Measurements from ENCODE around the gene C12orf43.
A peak's percentile ranks its signal among the peaks of the same experiment; 100 is the strongest.

The C12orf43 gene

DNA sequence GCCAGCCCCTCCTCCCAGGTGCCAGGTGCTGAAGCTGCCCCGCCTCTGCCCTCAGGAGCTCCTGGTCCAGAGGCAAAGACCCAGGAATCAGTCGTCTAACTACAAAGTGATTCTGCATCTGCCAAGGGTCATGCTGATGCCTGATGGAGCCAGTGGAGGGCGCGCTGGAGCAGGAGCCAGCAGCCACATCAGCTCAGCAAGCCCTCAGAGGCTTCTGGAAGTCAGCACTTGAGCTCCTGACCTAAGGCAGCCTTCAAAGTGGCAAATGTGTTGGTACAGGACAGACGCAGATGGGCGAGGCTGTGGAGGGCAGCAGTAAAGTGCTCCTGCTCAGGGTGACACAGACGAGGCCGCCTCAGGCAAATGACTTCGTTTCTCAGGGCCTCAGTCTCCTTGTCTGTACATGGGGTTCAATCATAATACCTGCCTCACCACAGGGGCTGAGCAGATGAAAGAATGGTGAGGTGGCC is 10.9 kb downstream of the C12orf43 start:
- DNase-seq (ENCODE audit: low spot score) = peak; percentile 65
- in situ Hi-C loops (cut with MboI; ENCODE audit: low sequenced_read_pairs, unreplicated experiment) = no loop called here
- TF ChIP-seq, protein P1, sequence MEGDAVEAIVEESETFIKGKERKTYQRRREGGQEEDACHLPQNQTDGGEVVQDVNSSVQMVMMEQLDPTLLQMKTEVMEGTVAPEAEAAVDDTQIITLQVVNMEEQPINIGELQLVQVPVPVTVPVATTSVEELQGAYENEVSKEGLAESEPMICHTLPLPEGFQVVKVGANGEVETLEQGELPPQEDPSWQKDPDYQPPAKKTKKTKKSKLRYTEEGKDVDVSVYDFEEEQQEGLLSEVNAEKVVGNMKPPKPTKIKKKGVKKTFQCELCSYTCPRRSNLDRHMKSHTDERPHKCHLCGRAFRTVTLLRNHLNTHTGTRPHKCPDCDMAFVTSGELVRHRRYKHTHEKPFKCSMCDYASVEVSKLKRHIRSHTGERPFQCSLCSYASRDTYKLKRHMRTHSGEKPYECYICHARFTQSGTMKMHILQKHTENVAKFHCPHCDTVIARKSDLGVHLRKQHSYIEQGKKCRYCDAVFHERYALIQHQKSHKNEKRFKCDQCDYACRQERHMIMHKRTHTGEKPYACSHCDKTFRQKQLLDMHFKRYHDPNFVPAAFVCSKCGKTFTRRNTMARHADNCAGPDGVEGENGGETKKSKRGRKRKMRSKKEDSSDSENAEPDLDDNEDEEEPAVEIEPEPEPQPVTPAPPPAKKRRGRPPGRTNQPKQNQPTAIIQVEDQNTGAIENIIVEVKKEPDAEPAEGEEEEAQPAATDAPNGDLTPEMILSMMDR (IDR thresholded peaks at IDR 0.05; ENCODE audit: borderline replicate concordance, control extremely low read depth, extremely low read depth, insufficient read depth, missing control alignments) = peak; percentile 45

DNA sequence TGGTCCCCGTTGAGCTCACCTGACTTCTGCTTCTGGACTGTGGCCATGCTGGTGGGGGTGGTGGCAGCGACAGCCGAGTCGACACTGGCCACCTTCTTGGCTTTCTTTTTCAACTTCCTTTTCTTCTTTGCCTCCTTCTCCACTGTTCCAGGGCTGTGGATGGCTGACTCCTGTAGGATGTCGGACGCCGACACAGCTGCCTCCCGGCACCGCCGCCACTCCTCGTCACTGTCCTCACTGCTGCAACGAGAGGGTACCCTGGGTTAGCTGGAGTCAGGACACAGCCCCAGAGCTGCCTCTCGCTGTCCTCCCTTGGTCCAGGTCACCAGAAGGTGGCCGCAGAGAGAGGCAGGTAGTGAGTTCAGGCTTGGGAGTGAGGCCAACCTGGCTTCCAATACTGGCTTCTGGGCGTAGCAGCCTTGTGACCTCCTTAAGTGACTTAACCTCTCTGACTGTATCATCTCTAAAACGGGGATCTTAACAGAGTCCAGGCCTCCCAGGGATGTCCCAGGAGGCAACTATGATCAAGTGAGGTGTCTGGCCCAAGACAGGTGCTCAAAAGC is 12.0 kb downstream of the C12orf43 start:
- in situ Hi-C loops (cut with MboI; ENCODE audit: low sequenced_read_pairs, unreplicated experiment) = no loop called here
- TF ChIP-seq, protein P1 (IDR thresholded peaks at IDR 0.05; ENCODE audit: borderline replicate concordance, control extremely low read depth, extremely low read depth, insufficient read depth, missing control alignments) = no peak
- no peak for DNase-seq (ENCODE audit: low spot score)

DNA sequence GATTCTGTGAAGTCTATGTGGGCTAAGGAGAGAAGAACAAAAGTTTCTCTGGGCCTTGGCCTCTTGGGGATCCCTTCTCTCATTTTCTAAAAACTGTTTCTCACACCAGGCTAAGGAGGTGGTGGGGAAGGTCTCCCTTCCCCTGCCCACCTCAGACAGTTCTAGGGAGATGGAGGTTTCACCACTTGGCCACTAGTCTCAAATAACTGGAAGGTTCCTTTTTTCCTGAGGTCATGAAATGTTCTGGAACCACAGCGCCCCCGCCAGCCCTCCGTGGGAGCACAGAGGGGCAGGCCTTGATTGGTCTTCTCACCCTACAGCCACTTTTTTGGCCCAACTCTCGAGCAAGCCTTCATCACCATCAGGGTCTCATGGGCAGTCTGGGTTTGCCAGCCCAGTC is 12.6 kb downstream of the C12orf43 start:
- TF ChIP-seq, protein P1 (IDR thresholded peaks at IDR 0.05; ENCODE audit: borderline replicate concordance, control extremely low read depth, extremely low read depth, insufficient read depth, missing control alignments) = no peak
- in situ Hi-C loops (cut with MboI; ENCODE audit: low sequenced_read_pairs, unreplicated experiment) = no loop called here
- no peak for DNase-seq (ENCODE audit: low spot score)

DNA sequence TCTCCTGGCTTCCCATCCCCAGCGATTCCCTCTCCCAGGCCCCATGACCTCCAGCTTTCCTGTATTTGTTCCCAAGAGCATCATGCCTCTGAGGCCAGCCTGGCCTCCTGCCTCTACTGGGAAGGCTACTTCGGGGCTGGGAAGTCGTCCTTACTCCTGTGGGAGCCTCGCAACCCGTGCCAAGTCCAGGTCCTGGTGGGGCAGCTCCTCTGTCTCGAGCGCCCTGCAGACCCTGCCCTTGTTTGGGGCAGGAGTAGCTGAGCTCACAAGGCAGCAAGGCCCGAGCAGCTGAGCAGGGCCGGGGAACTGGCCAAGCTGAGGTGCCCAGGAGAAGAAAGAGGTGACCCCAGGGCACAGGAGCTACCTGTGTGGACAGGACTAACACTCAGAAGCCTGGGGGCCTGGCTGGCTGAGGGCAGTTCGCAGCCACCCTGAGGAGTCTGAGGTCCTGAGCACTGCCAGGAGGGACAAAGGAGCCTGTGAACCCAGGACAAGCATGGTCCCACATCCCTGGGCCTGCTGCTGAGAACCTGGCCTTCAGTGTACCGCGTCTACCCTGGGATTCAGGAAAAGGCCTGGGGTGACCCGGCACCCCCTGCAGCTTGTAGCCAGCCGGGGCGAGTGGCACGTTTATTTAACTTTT is 14.3 kb downstream of the C12orf43 start:
- TF ChIP-seq, protein P1 (IDR thresholded peaks at IDR 0.05; ENCODE audit: borderline replicate concordance, control extremely low read depth, extremely low read depth, insufficient read depth, missing control alignments) = no peak
- in situ Hi-C loops (cut with MboI; ENCODE audit: low sequenced_read_pairs, unreplicated experiment) = no loop called here
- DNase-seq (ENCODE audit: low spot score) = no peak

DNA sequence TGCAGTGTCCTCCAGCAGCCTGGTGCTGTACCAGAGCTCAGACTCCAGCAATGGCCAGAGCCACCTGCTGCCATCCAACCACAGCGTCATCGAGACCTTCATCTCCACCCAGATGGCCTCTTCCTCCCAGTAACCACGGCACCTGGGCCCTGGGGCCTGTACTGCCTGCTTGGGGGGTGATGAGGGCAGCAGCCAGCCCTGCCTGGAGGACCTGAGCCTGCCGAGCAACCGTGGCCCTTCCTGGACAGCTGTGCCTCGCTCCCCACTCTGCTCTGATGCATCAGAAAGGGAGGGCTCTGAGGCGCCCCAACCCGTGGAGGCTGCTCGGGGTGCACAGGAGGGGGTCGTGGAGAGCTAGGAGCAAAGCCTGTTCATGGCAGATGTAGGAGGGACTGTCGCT is 15.2 kb downstream of the C12orf43 start:
- TF ChIP-seq, protein P1 (IDR thresholded peaks at IDR 0.05; ENCODE audit: borderline replicate concordance, control extremely low read depth, extremely low read depth, insufficient read depth, missing control alignments) = no peak
- DNase-seq (ENCODE audit: low spot score) = no peak
- in situ Hi-C loops (cut with MboI; ENCODE audit: low sequenced_read_pairs, unreplicated experiment) = no loop called here

DNA sequence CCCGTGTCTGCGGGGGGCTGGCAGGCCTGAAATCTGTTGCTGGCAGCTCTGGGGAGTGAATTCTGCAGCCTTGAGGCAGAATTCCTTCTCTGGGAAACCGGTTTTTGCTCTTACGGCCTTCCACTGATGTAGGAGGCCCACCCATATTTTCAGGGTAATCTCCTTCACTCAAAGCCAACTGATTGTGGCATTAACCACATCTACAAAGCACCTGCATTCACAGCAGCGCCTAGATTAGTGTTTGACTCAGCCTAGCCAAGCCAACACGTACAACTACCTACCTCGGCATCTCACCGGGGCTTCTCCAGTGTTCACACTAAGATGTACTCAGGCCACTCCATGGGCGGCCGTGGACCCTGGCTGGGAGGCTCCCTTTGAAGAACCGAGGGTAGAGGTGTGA is 15.8 kb downstream of the C12orf43 start:
- DNase-seq (ENCODE audit: low spot score) = no peak
- TF ChIP-seq, protein P1 (IDR thresholded peaks at IDR 0.05; ENCODE audit: borderline replicate concordance, control extremely low read depth, extremely low read depth, insufficient read depth, missing control alignments) = no peak
- in situ Hi-C loops (cut with MboI; ENCODE audit: low sequenced_read_pairs, unreplicated experiment) = no loop called here
